ENCODE data around the gene LNPK. TPM values are rescaled to one million over a fixed set of nuclear protein-coding genes. Genes with fewer than 3 reads are reported as not detected.

LNPK gene
- total and polyA plus RNA-seq, 9 of the 15 experiments (the other 6 are each of a cell fraction or from before 2014, with no cell fraction given) = 6.4 to 40.4 (median 21.3) TPM

- TF ChIP-seq JUND (IDR thresholded peaks at IDR 0.05; ENCODE audit: borderline replicate concordance, low read depth, low read length) (peak; percentile 58; the same call in 1 of the 2 replicates), JUND (tag; IDR thresholded peaks at IDR 0.05; ENCODE audit: borderline replicate concordance, low read depth, low read length) (peak; percentile 45; the same call in 2 of the 3 replicates), ZBTB9 (CRISPR knock-in tag; IDR thresholded peaks at IDR 0.05) (no peak), CBFA2T3 (IDR thresholded peaks at IDR 0.05) (peak; percentile 94), CHAMP1 (IDR thresholded peaks at IDR 0.05) (peak; percentile 47; the same call in 1 of the 2 replicates), SMARCE1 (IDR thresholded peaks at IDR 0.05) (peak; percentile 91), NCOA1 (IDR thresholded peaks at IDR 0.05; ENCODE audit: low read depth) (peak; percentile 83), USF1 (CRISPR knock-in tag; IDR thresholded peaks at IDR 0.05) (no peak), HMGN3 (IDR thresholded peaks at IDR 0.05; ENCODE audit: borderline replicate concordance, extremely low read depth, insufficient read length, low read depth, low read length) (peak; percentile 89), FOSL1 (tag; conservative IDR thresholded peaks at IDR 0.05) (peak; percentile 83), ATF1 (CRISPR knock-in tag; IDR thresholded peaks at IDR 0.05) (no peak), ATF1 (tag; IDR thresholded peaks at IDR 0.05) (peak; percentile 50), SMARCC2 (IDR thresholded peaks at IDR 0.05; ENCODE audit: low read depth) (peak; percentile 93), MTA1 (IDR thresholded peaks at IDR 0.05; ENCODE audit: borderline replicate concordance) (peak; percentile 85), IFI16 (CRISPR knock-in tag; IDR thresholded peaks at IDR 0.05) (0 out of 2 replicates have a peak, but pooled peaks have one; percentile 59), PHB2 (IDR thresholded peaks at IDR 0.05; ENCODE audit: low read depth) (0 out of 2 replicates have a peak, but pooled peaks have one; percentile 50), ZMIZ1 (IDR thresholded peaks at IDR 0.05; ENCODE audit: low read depth in 2 of 2, low read length in 2 of 2) (peak in 1 of 2 experiments; percentile 76; a peak in 2 of 4 replicates), ATF7 (IDR thresholded peaks at IDR 0.05) (peak; percentile 72), DPF2 (IDR thresholded peaks at IDR 0.05) (peak; percentile 97)
Measured at GRCh38 chr2:175935289-175936181, 66.5 kb downstream of the LNPK start (continued).

All from K562 (cell line).